ENCODE results near the gene PPP1R3F.
"Not testable (repeated sequence)": the region's sequence is repeated elsewhere in the genome, so short reads cannot be mapped to it uniquely, and the experiment has no call there.

Gene PPP1R3F

DNA sequence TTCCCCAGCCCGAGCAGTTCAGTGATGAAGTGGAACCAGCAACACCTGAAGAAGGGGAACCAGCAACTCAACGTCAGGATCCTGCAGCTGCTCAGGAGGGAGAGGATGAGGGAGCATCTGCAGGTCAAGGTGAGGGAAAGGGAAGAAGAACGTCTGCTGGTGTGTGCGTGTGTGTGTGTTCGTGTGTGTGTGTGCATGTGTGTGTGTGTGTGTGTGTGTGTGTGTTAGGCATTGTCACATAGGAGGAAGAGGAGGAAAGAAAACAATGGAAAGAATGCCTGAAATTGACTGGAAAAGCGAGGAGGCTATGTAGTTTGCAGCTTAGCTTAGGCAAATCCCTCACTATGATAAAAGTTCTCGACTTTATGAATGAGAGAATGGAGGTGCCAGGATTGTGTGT lies 54.1 kb downstream of the PPP1R3F start:
- FAIRE-seq = not testable (repeated sequence)

DNA sequence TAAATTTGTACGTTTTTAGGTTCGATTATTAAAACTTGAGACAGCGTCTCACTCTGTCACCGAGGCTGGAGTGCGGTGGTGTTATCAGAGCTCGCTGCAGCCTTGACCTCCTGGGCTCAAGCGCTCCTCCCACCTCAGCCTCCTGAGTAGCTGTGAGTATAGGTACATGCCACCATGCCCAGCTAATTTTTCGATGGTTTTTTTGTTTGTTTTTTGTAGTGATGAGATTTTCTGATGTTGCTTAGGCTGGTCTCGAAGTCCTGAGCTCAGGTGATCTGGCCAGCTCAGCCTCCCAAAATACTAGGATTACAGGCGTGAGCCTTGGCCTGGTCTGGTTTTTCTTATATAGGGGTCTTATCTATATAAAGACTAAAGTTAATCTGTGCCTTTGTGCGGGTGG lies 60.8 kb downstream of the PPP1R3F start:
- not testable (repeated sequence) for FAIRE-seq

DNA sequence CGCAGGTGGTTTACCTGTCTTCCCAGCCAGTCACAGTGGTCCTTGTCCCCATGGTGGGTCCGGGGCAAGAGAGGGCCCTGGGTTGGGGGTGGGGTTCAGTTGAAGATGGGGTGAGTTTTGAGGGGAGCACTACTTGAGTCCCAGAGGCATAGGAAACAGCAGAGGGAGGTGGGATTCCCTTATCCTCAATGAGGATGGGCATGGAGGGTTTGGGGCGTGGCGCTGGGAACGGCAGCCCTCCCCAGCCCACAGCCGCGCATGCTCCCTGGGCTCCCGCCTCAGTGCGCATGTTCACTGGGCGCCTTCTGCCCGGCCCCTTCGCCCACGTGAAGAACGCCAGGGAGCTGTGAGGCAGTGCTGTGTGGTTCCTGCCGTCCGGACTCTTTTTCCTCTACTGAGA lies 61.7 kb downstream of the PPP1R3F start, which contains the start of gene GAGE13:
GAGE13 (plus strand) TSS at position 301 of the 400 bp plus-strand sequence. CDS start 1,156 bp downstream, outside the sequence.
- FAIRE-seq = not testable (repeated sequence)

DNA sequence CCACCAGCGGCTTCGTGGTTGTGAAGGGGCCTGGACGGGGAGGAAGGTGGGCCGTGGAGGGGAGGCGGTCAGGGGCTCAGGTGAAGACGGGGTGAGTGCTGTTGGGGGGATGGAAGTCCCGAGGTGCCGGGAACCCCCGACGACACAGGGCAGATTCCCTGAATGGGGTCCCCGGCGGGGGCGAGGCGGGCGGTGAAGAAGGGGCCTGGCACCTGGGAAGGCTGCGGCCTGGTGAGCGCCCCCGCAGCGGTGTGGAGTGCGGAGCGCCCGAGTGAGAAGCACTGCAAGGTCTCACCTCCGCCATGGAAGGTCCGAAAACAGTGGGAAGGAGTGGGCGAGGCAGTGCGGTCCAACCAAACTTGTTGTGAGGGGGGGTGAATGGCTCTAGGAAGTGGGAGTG lies 62.2 kb downstream of the PPP1R3F start:
- not testable (repeated sequence) for FAIRE-seq
